ENCODE data around the gene CEP152.

The CEP152 gene

DNA sequence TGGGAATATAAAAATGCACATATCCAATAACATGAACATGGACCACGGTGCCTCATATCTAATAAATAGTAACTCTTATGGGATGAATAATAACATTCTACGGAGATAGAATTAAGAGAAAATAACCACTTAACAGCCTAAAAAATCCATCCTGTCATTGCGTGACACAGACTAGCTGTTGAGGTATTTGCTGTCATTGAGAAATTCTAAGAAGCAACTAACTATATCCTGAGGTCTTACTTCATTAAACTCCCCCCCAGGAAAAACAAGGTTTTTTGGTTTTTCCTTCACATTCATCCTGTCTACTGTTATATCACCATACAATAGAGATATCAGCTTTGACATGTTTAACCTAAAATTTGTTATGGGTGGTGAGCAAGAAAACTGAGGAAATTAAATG is 14.3 kb downstream of the CEP152 start:
- H3K27me3 ChIP-seq (ENCODE audit: low read length) = no peaks in the 10 kb centered on the region
- H3K27ac ChIP-seq (ENCODE audit: low read depth, low read length) = no peak overlapping the region
- H3K9me2 ChIP-seq (replicated peaks; ENCODE audit: insufficient read depth, low read length) = no peaks in the 10 kb centered on the region
- peaks cover 8% of the 10 kb centered on the region for H4K20me1 ChIP-seq (ENCODE audit: low read depth, low read length)
- H3K9me3 ChIP-seq (ENCODE audit: insufficient read depth, low read length) = no peaks in the 10 kb centered on the region
- TF ChIP-seq, protein P1, sequence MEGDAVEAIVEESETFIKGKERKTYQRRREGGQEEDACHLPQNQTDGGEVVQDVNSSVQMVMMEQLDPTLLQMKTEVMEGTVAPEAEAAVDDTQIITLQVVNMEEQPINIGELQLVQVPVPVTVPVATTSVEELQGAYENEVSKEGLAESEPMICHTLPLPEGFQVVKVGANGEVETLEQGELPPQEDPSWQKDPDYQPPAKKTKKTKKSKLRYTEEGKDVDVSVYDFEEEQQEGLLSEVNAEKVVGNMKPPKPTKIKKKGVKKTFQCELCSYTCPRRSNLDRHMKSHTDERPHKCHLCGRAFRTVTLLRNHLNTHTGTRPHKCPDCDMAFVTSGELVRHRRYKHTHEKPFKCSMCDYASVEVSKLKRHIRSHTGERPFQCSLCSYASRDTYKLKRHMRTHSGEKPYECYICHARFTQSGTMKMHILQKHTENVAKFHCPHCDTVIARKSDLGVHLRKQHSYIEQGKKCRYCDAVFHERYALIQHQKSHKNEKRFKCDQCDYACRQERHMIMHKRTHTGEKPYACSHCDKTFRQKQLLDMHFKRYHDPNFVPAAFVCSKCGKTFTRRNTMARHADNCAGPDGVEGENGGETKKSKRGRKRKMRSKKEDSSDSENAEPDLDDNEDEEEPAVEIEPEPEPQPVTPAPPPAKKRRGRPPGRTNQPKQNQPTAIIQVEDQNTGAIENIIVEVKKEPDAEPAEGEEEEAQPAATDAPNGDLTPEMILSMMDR (IDR thresholded peaks at IDR 0.05; ENCODE audit: insufficient read depth, low read length, poor library complexity, severe bottlenecking) = no peak
- no peak for TF ChIP-seq EZH2phosphoT487 (conservative IDR thresholded peaks at IDR 0.05; ENCODE audit: low read length)
- H3F3A ChIP-seq (ENCODE audit: insufficient read depth) = no peaks in the 10 kb centered on the region
- H3K4me2 ChIP-seq (ENCODE audit: low read depth, low read length, poor library complexity, severe bottlenecking) = no peak overlapping the region
- H2AFZ ChIP-seq (ENCODE audit: low read depth, low read length, severe bottlenecking) = no peak overlapping the region
- H3K9ac ChIP-seq (ENCODE audit: low read length) = no peak overlapping the region
- H3K36me3 ChIP-seq (ENCODE audit: low read length) = peaks cover 54% of the 10 kb centered on the region
- H3K4me3 ChIP-seq (ENCODE audit: insufficient read depth, low read length, poor library complexity, severe bottlenecking) = no peak overlapping the region
- H3K79me2 ChIP-seq (ENCODE audit: insufficient read depth, low read length) = peaks cover 38% of the 10 kb centered on the region

DNA sequence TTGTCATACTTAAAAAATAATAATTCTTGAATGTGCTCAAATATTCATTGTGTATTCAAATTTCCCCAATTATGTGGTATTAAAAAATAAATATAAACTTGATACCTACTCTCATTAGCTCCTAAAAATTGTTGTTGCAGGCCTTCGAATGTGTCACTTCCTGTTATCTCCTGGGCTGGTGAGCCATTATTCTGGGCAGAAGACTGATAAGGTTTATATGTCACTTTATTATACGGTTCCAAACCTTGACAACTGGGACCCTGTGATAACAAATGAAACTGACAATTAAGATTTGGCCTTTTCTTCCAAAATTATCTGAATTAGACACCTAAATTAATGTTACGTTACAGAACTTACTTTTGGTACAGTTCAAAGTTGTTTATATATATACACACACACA is 15.0 kb downstream of the CEP152 start:
- H3K9me2 ChIP-seq (replicated peaks; ENCODE audit: insufficient read depth, low read length) = no peaks in the 10 kb centered on the region
- H3K27ac ChIP-seq (ENCODE audit: low read depth, low read length) = no peak overlapping the region
- no peak overlapping the region for H3K4me2 ChIP-seq (ENCODE audit: low read depth, low read length, poor library complexity, severe bottlenecking)
- peaks cover 57% of the 10 kb centered on the region for H3K36me3 ChIP-seq (ENCODE audit: low read length)
- 0 out of 2 replicates have a peak, but pooled peaks cover 4% of the 10 kb centered on the region for H3F3A ChIP-seq (ENCODE audit: insufficient read depth)
- H4K20me1 ChIP-seq (ENCODE audit: low read depth, low read length) = peaks cover 7% of the 10 kb centered on the region
- H3K9me3 ChIP-seq (ENCODE audit: insufficient read depth, low read length) = no peaks in the 10 kb centered on the region
- no peaks in the 10 kb centered on the region for H3K27me3 ChIP-seq (ENCODE audit: low read length)
- no peak for TF ChIP-seq EZH2phosphoT487 (conservative IDR thresholded peaks at IDR 0.05; ENCODE audit: low read length)
- TF ChIP-seq, protein P1 (IDR thresholded peaks at IDR 0.05; ENCODE audit: insufficient read depth, low read length, poor library complexity, severe bottlenecking) = no peak
- no peak overlapping the region for H2AFZ ChIP-seq (ENCODE audit: low read depth, low read length, severe bottlenecking)
- peaks cover 31% of the 10 kb centered on the region for H3K79me2 ChIP-seq (ENCODE audit: insufficient read depth, low read length)
- no peak overlapping the region for H3K9ac ChIP-seq (ENCODE audit: low read length)
- no peak overlapping the region for H3K4me3 ChIP-seq (ENCODE audit: insufficient read depth, low read length, poor library complexity, severe bottlenecking)

DNA sequence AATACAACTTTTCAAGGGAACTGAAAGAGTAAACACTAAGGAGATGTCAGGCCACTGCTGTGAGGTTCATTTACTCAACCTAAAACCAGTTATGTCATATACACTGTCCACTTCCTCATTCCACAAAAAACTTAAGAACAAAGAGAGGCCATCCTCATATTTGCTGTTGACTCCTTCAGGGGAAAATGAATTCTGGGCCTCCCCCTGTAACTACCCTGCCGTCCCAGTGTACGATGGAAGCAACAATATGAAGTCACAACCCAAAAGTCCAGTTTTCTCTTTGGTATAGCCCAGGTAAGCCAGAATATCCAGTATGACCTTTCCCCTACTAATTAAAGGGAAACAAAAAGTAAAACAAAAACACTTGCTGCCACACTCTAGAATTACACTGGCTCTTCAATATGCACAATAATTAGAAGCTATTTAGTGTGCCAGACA is 16.2 kb downstream of the CEP152 start:
- Histone ChIP-seq H3K9ac (ENCODE audit: low read length) (no peak overlapping the region), H4K20me1 (ENCODE audit: low read depth, low read length) (peaks cover 2% of the 10 kb centered on the region; the same call in 1 of the 2 replicates), H3F3A (ENCODE audit: insufficient read depth) (0 out of 2 replicates have a peak, but pooled peaks cover 5% of the 10 kb centered on the region), H3K9me2 (replicated peaks; ENCODE audit: insufficient read depth, low read length) (no peaks in the 10 kb centered on the region), H3K27ac (ENCODE audit: low read depth, low read length) (no peak overlapping the region), H3K4me3 (ENCODE audit: insufficient read depth, low read length, poor library complexity, severe bottlenecking) (no peak overlapping the region), H3K9me3 (ENCODE audit: insufficient read depth, low read length) (no peaks in the 10 kb centered on the region), H3K27me3 (ENCODE audit: low read length) (no peaks in the 10 kb centered on the region), H3K4me2 (ENCODE audit: low read depth, low read length, poor library complexity, severe bottlenecking) (no peak overlapping the region), H2AFZ (ENCODE audit: low read depth, low read length, severe bottlenecking) (no peak overlapping the region), H3K79me2 (ENCODE audit: insufficient read depth, low read length) (peaks cover 20% of the 10 kb centered on the region), H3K36me3 (ENCODE audit: low read length) (peaks cover 56% of the 10 kb centered on the region)
- no peak for TF ChIP-seq EZH2phosphoT487 (conservative IDR thresholded peaks at IDR 0.05; ENCODE audit: low read length)
- TF ChIP-seq, protein P1 (IDR thresholded peaks at IDR 0.05; ENCODE audit: insufficient read depth, low read length, poor library complexity, severe bottlenecking) = no peak

All from SU-DHL-6 (cell line).